KBM-7 (cell line): ENCODE measurements around the gene ADCY7.

ENCODE experiments used
- DNase-seq: peaks from one replicate; pipeline ENCODE4 v3.0.0-alpha.2; 2015
- in situ Hi-C: fragments of 300-500 bp; cut with MboI; formaldehyde crosslinking; loops from 2 replicates; pipeline ENCODE4 v1.14.3; 2020; ENCODE audit warnings: low sequenced_read_pairs, low pct_unique_long_range_greater_than_20kb, mixed read lengths

The ADCY7 gene

DNA sequence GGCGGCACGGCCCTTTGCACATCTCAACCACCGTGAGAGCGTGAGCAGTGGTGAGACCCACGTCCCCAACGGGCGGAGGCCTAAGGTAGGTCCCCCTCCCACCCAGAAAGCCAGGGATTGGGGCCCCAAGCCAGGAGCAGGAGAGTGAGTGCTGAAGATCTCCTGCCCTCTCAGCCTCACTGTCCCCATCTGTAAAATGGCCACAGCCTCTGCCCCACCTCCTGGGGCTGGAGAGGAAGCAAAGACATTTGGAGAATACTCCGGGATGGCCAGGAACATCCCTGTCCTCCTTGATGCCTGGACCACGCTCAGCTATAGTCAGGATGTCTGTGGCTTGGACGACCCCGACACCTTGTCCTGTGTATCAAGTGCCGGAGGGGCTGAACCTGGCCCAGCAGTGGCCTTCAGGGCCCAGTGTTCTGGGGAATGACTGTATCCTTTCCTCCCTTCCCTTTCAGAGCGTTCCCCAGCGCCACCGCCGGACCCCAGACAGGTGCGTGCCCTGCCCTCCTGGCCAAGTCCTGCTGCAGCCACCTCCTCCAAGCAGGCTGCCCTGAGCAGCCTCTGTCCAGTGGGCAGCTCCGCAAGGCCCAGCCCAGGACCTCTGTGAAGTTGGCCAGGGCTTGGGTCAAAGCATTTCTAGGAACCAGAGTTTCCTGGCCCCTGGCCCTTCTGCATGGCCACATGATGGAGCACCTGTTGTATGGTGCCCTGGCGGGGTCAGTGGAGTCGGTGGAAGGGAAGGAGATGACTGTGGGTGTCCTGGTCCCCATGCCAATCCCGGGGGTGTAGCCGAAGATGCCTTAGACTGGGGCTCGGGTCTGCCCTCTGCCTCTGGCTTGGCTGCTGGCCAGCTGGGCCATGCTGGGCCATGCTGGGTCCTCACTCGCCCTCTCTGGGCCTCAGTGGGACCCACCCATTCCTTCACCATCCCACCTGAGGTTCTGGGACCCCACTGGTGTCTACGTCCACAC is 38.4 kb downstream of the ADCY7 start:
- DNase-seq = no peak
- in situ Hi-C loops = no loop called here

DNA sequence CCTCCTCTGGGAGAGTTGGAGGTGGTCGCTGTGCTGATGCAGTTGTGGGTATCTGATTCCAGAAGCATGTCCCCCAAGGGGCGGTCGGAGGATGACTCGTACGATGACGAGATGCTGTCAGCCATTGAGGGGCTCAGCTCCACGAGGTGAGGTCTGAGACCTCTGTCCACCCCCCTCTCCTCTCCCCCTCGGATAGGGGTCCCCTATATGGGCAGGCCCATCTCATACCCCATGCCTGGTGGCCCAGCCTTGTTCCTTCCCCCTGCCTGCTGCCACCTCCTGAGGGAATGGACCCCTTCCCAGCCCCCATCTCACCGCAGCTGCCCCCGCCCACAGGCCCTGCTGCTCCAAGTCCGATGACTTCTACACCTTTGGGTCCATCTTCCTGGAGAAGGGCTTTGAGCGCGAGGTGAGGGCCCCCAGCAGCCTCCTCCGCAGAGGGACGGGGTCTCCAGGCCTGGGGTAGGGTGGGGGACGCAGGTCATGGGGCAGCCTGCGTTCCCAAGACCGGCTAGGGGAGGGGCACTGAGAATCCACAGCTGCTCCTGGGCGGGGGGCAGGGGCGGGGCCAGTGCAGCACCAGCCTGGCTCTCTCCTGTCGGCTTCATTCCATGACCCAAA is 39.2 kb downstream of the ADCY7 start:
- in situ Hi-C loops = no loop called here
- DNase-seq = no peak

GRCh38 chr16:50306287-50306686 is 39.9 kb downstream of the ADCY7 start:
- in situ Hi-C loops = no loop called here

GRCh38 chr16:50308237-50308965 is 42.0 kb downstream of the ADCY7 start:
- DNase-seq = no peak
- in situ Hi-C loops = no loop called here

More at GRCh38 chr16:50306287-50306686, 39.9 kb downstream of the ADCY7 start:
- no peak for DNase-seq

- in situ Hi-C loops = no loop called here
- no peak for DNase-seq
Observed at GRCh38 chr16:50309156-50309526, 42.8 kb downstream of the ADCY7 start.

- in situ Hi-C loops = no loop called here
- DNase-seq = no peak
Observed at GRCh38 chr16:50309527-50310307, 43.4 kb downstream of the ADCY7 start.

DNA sequence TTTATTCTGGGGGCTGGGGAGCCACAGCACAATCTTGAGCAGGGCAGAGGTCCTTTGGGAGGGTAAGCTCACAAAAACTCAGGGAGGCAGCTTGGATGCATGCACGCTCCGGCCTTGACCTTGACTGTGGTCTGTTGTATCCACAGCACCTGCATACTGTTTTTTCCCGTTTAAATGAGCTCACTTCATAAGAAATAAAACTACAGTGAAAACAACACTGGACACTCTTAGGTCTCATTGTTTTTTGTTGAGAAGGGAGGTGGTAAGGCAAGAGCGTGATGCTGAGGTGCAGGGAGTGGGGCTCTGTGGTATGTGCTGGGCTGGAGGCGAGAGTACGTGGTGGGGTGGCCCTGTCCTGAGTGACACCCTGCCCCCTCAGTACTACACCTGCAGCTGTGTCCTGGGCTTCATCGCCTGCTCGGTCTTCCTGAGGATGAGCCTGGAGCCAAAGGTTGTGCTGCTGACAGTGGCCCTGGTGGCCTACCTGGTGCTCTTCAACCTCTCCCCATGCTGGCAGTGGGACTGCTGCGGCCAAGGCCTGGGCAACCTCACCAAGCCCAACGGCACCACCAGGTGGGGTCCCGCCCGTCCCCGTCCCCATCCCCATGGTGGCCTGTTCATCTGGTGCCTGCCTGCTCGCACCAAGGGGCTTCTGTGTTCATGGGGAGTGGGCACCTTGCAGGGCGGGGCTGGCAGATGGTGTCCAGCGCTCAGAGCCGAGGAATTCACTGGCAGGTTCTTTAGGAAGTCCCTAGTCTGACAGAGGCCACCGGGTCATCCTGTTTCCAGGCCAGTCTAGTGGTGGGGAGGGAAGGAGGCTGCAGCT is 44.2 kb downstream of the ADCY7 start:
- in situ Hi-C loops = no loop called here

DNA sequence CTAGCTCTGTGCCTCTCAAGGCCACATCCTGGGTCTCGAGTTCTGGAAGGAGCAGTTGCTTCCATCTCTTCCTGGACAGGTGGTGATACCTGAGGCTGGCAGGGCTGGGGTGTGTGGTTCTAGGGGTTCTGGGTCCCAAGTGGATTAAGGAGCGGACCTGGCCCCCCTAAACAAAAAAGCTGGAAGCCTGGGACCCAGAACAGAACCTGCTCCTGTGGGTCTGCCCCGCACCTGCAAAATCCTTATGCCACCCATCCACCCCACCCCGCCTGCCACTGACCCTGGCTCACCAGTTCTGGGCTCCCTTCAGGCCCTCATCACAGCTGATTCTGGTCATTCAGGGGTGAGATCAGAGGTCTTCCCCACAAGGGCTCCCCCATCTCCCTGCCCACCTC is 44.8 kb downstream of the ADCY7 start:
- in situ Hi-C loops = no loop called here
- DNase-seq = no peak

More for the DNA sequence above, 44.2 kb downstream of the ADCY7 start:
- DNase-seq = no peak

GRCh38 chr16:50311891-50312501 is 45.6 kb downstream of the ADCY7 start:
- no peak for DNase-seq
- in situ Hi-C loops = no loop called here

GRCh38 chr16:50313596-50314478 is 47.5 kb downstream of the ADCY7 start:
- in situ Hi-C loops = no loop called here
- peak; percentile 23 for DNase-seq

- DNase-seq = no peak
- in situ Hi-C loops = no loop called here
Observed at GRCh38 chr16:50314665-50315064, 48.3 kb downstream of the ADCY7 start.

- DNase-seq = no peak
- in situ Hi-C loops = no loop called here
Observed at GRCh38 chr16:50315346-50315997, 49.1 kb downstream of the ADCY7 start.

GRCh38 chr16:50316102-50316847 is 49.9 kb downstream of the ADCY7 start:
- in situ Hi-C loops = no loop called here
- DNase-seq = no peak

DNA sequence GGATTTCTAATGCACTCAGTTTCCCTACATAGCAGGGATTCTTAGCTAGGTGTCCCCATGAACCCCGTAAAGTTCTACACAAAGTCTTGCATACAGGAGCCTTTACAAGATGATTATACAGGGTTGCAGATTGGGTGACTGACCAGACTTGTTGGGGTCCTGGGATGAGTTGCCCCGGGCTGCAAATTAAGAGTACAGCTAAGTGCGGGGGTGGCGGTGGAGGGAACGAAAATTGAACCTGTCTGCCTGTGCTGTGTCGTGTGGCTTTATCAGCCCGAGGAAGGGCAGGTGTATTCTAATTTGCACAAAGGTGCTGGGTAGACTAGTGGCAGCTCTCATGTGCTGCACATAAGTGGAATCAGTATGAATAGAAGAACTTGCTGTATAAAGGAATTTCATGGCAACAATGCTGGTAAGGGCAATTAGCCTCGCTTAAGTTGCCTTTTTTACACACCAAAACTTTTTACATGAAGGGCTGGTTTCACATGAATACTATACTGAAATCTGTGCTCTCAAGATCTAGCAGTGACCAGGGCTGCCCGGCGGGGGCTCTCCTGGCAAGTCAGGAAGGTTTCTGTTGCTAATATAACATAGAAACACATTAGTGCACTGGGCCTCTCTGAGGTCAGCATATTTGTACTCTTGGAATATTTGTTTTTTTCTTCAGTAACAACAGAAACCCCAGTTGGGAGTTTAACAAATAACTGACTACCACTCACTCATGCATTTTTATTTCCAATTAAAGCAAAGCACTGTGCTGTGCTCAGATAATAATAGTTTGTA is 50.7 kb downstream of the ADCY7 start:
- in situ Hi-C loops = no loop called here
- DNase-seq = no peak
